HepG2 (cell line): ENCODE measurements around the gene KIF1C. TPM values are rescaled to one million over a fixed set of nuclear protein-coding genes. Genes with fewer than 3 reads are reported as not detected.
A peak's percentile ranks its signal among the peaks of the same experiment; 100 is the strongest.

Experiments used
- ARNT2 ChIP-seq: sonication (generic); formaldehyde crosslinking; IDR thresholded peaks from 2 replicates; pipeline ENCODE4 v1.8.0; 2022; ENCODE audit warnings: mild to moderate bottlenecking, low read depth, missing genetic modification reagents, moderate library complexity
- ATF1 ChIP-seq: IDR thresholded peaks from 2 replicates; pipeline ENCODE4 v1.6.1; 2016; ENCODE audit warnings: mild to moderate bottlenecking, control low read depth
- ATF7 ChIP-seq, 2 experiments: fragments of 450-650 bp in 1 of 2; sonication (generic) in 1 of 2; formaldehyde crosslinking in 1 of 2; IDR thresholded peaks; 2 replicates each; pipeline versions ENCODE4 v1.4.0 to v1.6.1; 2016 to 2020; ENCODE audit warnings: antibody characterized with exemption in 1 of 2, mild to moderate bottlenecking in 1 of 2, missing genetic modification reagents in 1 of 2
- HMGXB3 ChIP-seq: sonication (generic); formaldehyde crosslinking; IDR thresholded peaks from 2 replicates; pipeline ENCODE4 v1.4.0; 2020; ENCODE audit warnings: missing genetic modification reagents, borderline replicate concordance
- NCOA1 ChIP-seq: sonication (generic); formaldehyde crosslinking; IDR thresholded peaks from 2 replicates; pipeline ENCODE4 v1.9.0; 2021; ENCODE audit warnings: missing genetic modification reagents
- NFKBIZ ChIP-seq: IDR thresholded peaks from 2 replicates; pipeline ENCODE4 v1.6.1; 2018; ENCODE audit warnings: missing genetic modification reagents, missing compliant biosample characterization
- NFYB ChIP-seq: sonication (generic); formaldehyde crosslinking; IDR thresholded peaks from 2 replicates; pipeline ENCODE4 v1.4.0; 2020; ENCODE audit warnings: missing genetic modification reagents
- PAX8 ChIP-seq: sonication (generic); formaldehyde crosslinking; IDR thresholded peaks from 2 replicates; pipeline ENCODE4 v1.8.0; 2022; ENCODE audit warnings: mild to moderate bottlenecking, missing genetic modification reagents, borderline replicate concordance
- PAXIP1 ChIP-seq: sonication (generic); formaldehyde crosslinking; conservative IDR thresholded peaks from 2 replicates; pipeline ENCODE4 v1.4.0; 2020; ENCODE audit warnings: mild to moderate bottlenecking, missing genetic modification reagents, moderate library complexity
- PRDM15 ChIP-seq: sonication (generic); formaldehyde crosslinking; IDR thresholded peaks from 2 replicates; pipeline ENCODE4 v1.4.0; 2020; ENCODE audit warnings: missing genetic modification reagents
- TCF7L2 ChIP-seq: IDR thresholded peaks from 2 replicates; pipeline ENCODE4 v1.6.1; 2011; ENCODE audit warnings: mild to moderate bottlenecking, low read depth, low read length, moderate library complexity
- ZFP82 ChIP-seq: sonication (generic); formaldehyde crosslinking; IDR thresholded peaks from 2 replicates; pipeline ENCODE4 v1.5.1; 2020; ENCODE audit warnings: mild to moderate bottlenecking, missing genetic modification reagents, borderline replicate concordance
- ZNF138 ChIP-seq: sonication (generic); formaldehyde crosslinking; IDR thresholded peaks from 2 replicates; pipeline ENCODE4 v1.5.0; 2020; ENCODE audit warnings: mild to moderate bottlenecking, low read depth, missing genetic modification reagents
- ZNF496 ChIP-seq: sonication (generic); formaldehyde crosslinking; IDR thresholded peaks from 2 replicates; pipeline ENCODE4 v1.8.1; 2023; ENCODE audit warnings: mild to moderate bottlenecking, moderate library complexity, missing genetic modification reagents; ENCODE audit not compliant: insufficient replicate concordance
- ZNF547 ChIP-seq: sonication (generic); formaldehyde crosslinking; IDR thresholded peaks from 2 replicates; pipeline ENCODE4 v1.5.1; 2020; ENCODE audit warnings: mild to moderate bottlenecking, missing genetic modification reagents
- ZNF619 ChIP-seq: sonication (generic); formaldehyde crosslinking; IDR thresholded peaks from 2 replicates; pipeline ENCODE4 v1.4.0; 2020; ENCODE audit warnings: mild to moderate bottlenecking, missing genetic modification reagents
- ZNF766 ChIP-seq: sonication (generic); formaldehyde crosslinking; IDR thresholded peaks from 2 replicates; pipeline ENCODE4 v1.5.0; 2020; ENCODE audit warnings: missing genetic modification reagents, borderline replicate concordance
- polyA plus RNA-seq, 8 experiments: library from polyadenylated mRNA; depleted of rRNA in 3 of 8; stranded (reverse) in 7 of 8; unstranded in 1 of 8; fragments of >200 nt; fragmentation: Illumina TruSeq in 4 of 8; extraction: Trizol in 4 of 8; gene quantifications; 2 replicates each; pipeline versions ENCODE4 v1.2.1 to v1.2.3, GENCODE V29; 2011 to 2016; ENCODE audit warnings: low read depth in 4 of 8, missing spikeins in 1 of 8, mixed read lengths in 1 of 8; ENCODE audit not compliant: insufficient read depth in 1 of 8
- total RNA-seq, 5 experiments: library from RNA; depleted of rRNA; stranded (reverse); fragments of >200 nt; fragmentation: Illumina TruSeq; extraction: Trizol; gene quantifications; 2 replicates each; pipeline ENCODE4 v1.2.3, GENCODE V29; 2016; ENCODE audit warnings: low read depth in 1 of 5

The KIF1C gene
- total and polyA plus RNA-seq, 2 of the 13 experiments (the other 11 are each of a cell fraction or from before 2014, with no cell fraction given), result 70.0 to 104 TPM

- TF ChIP-seq HMGXB3 (CRISPR knock-in tag), result no peak
- TF ChIP-seq ZNF619 (CRISPR knock-in tag), result no peak
- TF ChIP-seq PAX8 (CRISPR knock-in tag), result no peak
- TF ChIP-seq ATF7 (IDR thresholded peaks at IDR 0.05), result no peak
- TF ChIP-seq ATF7 (CRISPR knock-in tag; IDR thresholded peaks at IDR 0.05), result no peak
- peak; percentile 41; the same call in 1 of the 2 replicates for TF ChIP-seq NFKBIZ (CRISPR knock-in tag)
- no peak for TF ChIP-seq TCF7L2
- TF ChIP-seq NCOA1, result no peak
- 0 out of 2 replicates have a peak, but pooled peaks have one; percentile 45 for TF ChIP-seq ARNT2 (CRISPR knock-in tag)
- TF ChIP-seq ZNF496 (CRISPR knock-in tag), result no peak
- TF ChIP-seq PAXIP1 (CRISPR knock-in tag), result peak; percentile 53
- peak; percentile 35; the same call in 1 of the 2 replicates for TF ChIP-seq PRDM15 (CRISPR knock-in tag)
- TF ChIP-seq ZNF138 (CRISPR knock-in tag), result 0 out of 2 replicates have a peak, but pooled peaks have one; percentile 69
- TF ChIP-seq ATF1, result no peak
- 0 out of 2 replicates have a peak, but pooled peaks have one; percentile 52 for TF ChIP-seq ZFP82 (CRISPR knock-in tag)
- no peak for TF ChIP-seq ZNF547
- TF ChIP-seq ZNF766, result no peak
- no peak for TF ChIP-seq NFYB
These were observed 48.3 kb upstream of the KIF1C start (continued) for GRCh38 chr17:4949321-4950074.
